Left lung (tissue), 10 donors: ENCODE measurements around the gene DDX47. TPM values are rescaled to one million over a fixed set of nuclear protein-coding genes. Genes with fewer than 3 reads are reported as not detected.
A peak's percentile ranks its signal among the peaks of the same experiment; 100 is the strongest.
"Not testable (repeated sequence)": the region's sequence is repeated elsewhere in the genome, so short reads cannot be mapped to it uniquely, and the experiment has no call there.

Experiments
- ATAC-seq: fragments of 200-7000 bp; cut with Tn5 transposase; one replicate; pipeline ENCODE4 v1.9.1; 2020; ENCODE audit warnings: moderate library complexity
- DNase-seq, 4 donors: peaks; one replicate each; pipeline ENCODE4 v3.0.0-alpha.2; 2013 to 2020
- H3K27ac ChIP-seq, 2 donors: fragments of 200-600 bp; sonication (generic) in 1 of 2; one replicate each; pipeline versions ENCODE4 v1.5.0 to v1.8.0; 2020 to 2021
- H3K27me3 ChIP-seq, 2 donors: fragments of 200-600 bp; sonication (generic) in 1 of 2; one replicate each; pipeline versions ENCODE4 v1.5.0 to v1.8.0; 2020 to 2021
- H3K36me3 ChIP-seq, 2 donors: fragments of 200-600 bp; sonication (generic) in 1 of 2; one replicate each; pipeline versions ENCODE4 v1.5.0 to v1.8.0; 2020 to 2021
- H3K4me1 ChIP-seq, 2 donors: fragments of 200-600 bp; one replicate each; pipeline ENCODE4 v1.8.0; 2021
- H3K4me3 ChIP-seq, 2 donors: fragments of 200-600 bp; sonication (generic) in 1 of 2; one replicate each; pipeline versions ENCODE4 v1.5.0 to v1.8.0; 2020 to 2021; ENCODE audit warnings: mild to moderate bottlenecking in 1 of 2
- H3K9me3 ChIP-seq, 2 donors: fragments of 200-600 bp; sonication (generic) in 1 of 2; one replicate each; pipeline versions ENCODE4 v1.5.0 to v1.8.0; 2020 to 2021
- CTCF ChIP-seq, 2 donors: fragments of 200-600 bp; sonication (generic) in 1 of 2; IDR thresholded peaks; one replicate each; pipeline versions ENCODE4 v1.5.0 to v1.8.0; 2021; ENCODE audit warnings: antibody characterized with exemption in 2 of 2
- intact Hi-C, 2 donors: fragments of 100-400 bp; cut with DNase I; formaldehyde crosslinking; loops; one replicate each; pipeline versions ENCODE4 v1.11.2 to v1.14.2; 2022
- polyA plus RNA-seq, 6 donors: library from polyadenylated mRNA; unstranded; fragments of 120-200 nt; gene quantifications; one replicate each; pipeline ENCODE4 v1.2.1, GENCODE V29; 2013; ENCODE audit not compliant: insufficient read length in 6 of 6
- total RNA-seq, 2 donors: library from RNA; stranded (reverse); fragmentation: NEBNext Ultra II Directional; extraction: Animal tissue kit (Norgen Biotek cat#: 25700); gene quantifications; one replicate each; pipeline ENCODE4 v1.2.1, GENCODE V29; 2021
- donor health status: DM: no; HTN: yes; CAD: no.
- donor health status: DM: no; HTN: no; CAD: no.

DDX47 gene
- total and polyA plus RNA-seq, 8 donors: 44.0 to 86.7 (median 74.8) TPM

- intact Hi-C loops: no loop called here
- DNase-seq (no peak), ATAC-seq (no peak)
- TF ChIP-seq CTCF (IDR thresholded peaks at IDR 0.05): no peak
- Histone ChIP-seq H3K36me3 (no peaks in the 10 kb centered on the region), H3K9me3 (no peaks in the 10 kb centered on the region), H3K27me3 (no peaks in the 10 kb centered on the region), H3K27ac (peak overlapping the region; percentile 65 to 83), H3K4me1 (peaks cover 0 to 43% of the 10 kb centered on the region in 2 donors), H3K4me3 (no peak overlapping the region)
These were observed 6.2 kb upstream of the DDX47 start for GRCh38 chr12:12806784-12807516.

DNA sequence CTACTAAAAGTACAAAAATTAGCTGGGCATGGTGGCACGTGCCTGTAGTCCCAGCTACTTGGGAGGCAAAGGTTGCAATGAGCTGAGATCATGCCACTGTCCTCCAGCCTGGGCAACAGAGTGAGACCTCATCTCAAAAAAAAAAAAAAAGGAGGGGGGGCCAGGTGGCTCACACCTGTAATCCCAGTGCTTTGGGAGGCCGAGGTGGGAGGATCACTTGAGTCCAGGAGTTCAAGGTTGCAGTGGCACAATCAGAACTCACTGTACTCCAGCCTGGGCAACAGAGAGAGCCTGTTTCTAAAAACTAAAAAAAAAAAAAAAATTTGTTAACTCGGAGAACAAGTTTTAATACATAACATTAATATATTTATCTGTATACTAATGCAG is 5.6 kb upstream of the DDX47 start:
- H3K36me3 ChIP-seq, DNase-seq, H3K27me3 ChIP-seq, intact Hi-C loops, H3K4me3 ChIP-seq, ATAC-seq, H3K9me3 ChIP-seq: not testable (repeated sequence)
- H3K4me1 ChIP-seq: peaks cover 0 to 44% of the 10 kb centered on the region in 2 donors
- peak overlapping the region; percentile 65 to 83 for H3K27ac ChIP-seq

DNA sequence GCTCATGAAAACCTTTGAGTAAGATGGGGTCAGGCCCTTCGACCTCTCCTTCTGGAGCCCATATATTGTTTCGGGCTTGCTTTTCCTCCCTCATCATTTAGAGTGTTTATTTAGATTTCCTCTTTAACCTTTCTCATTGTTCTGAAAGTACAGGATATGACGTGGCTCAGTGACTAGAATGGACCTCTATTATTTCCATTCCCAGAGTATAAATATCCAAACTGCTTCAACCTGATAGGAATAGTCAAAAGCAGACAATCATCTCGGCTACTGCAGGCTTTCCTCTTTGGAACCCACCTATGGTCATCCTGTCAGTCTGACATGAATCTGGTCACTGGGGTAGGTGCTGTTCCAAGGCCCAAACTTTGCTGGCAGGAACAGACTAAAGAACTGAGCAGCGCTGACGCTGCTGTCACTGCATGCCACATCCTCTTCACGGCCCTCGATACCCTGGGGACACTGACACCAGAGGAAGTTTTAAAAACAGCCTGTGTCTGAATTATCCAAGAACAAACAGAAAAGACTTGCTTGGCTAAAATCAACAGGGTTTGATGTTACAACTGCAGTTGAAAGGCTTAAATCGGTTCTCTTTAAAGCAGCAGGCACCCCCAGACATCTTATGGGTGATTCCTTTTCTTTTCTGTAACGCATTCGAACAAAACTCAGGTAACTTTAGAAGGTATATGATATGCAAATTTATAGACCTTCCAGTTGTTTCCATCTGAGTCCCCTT is 5.0 kb upstream of the DDX47 start:
- ATAC-seq (peak; percentile 15), DNase-seq (peak in 1 of 4 donors; percentile 43)
- TF ChIP-seq CTCF (IDR thresholded peaks at IDR 0.05): no peak
- no peaks in the 10 kb centered on the region for H3K36me3 ChIP-seq
- no peaks in the 10 kb centered on the region for H3K9me3 ChIP-seq
- H3K27me3 ChIP-seq: no peaks in the 10 kb centered on the region
- intact Hi-C loops: no loop called here
- peak overlapping the region; percentile 76 to 83 for H3K27ac ChIP-seq
- no peak overlapping the region for H3K4me3 ChIP-seq
- peaks cover 0 to 45% of the 10 kb centered on the region in 2 donors for H3K4me1 ChIP-seq

DNA sequence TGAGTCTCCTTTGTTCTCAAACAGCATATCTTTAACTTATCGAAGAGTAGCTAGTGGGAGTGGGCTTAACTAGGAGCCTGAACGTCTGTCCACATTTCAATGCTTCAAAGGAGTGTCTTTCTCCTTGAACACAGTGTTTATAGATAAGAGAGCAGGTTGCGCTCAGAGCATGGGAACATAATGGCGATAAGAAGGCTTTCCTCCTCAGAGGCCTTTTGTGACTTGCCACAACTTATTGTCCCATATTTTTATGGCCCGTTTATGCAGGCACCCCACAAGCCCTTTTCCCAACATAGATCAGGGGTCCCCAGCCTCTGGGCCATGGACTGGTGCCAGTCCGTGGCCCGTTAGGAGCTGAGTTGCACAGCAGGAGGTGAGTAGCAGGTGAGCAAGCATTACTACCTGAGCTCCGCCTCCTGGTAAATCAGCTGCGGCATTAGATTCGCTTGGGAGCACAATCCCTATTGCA is 2.6 kb upstream of the DDX47 start:
- H3K4me1 ChIP-seq: peaks cover 7 to 52% of the 10 kb centered on the region in 2 donors
- H3K36me3 ChIP-seq: peaks cover 0 to 12% of the 10 kb centered on the region in 2 donors
- H3K4me3 ChIP-seq: no peak overlapping the region
- ATAC-seq (no peak), DNase-seq (no peak)
- TF ChIP-seq CTCF (IDR thresholded peaks at IDR 0.05): no peak
- peak overlapping the region in 1 of 2 donors; percentile 83 for H3K27ac ChIP-seq
- intact Hi-C loops: no loop called here
- H3K27me3 ChIP-seq: no peaks in the 10 kb centered on the region
- no peaks in the 10 kb centered on the region for H3K9me3 ChIP-seq

- peaks cover 0 to 16% of the 10 kb centered on the region in 2 donors for H3K36me3 ChIP-seq
- no peak overlapping the region for H3K27ac ChIP-seq
- no peak overlapping the region for H3K4me3 ChIP-seq
- no peaks in the 10 kb centered on the region for H3K9me3 ChIP-seq
- intact Hi-C loops: no loop called here
- no peak for TF ChIP-seq CTCF (IDR thresholded peaks at IDR 0.05)
- DNase-seq (no peak), ATAC-seq (no peak)
- no peaks in the 10 kb centered on the region for H3K27me3 ChIP-seq
- H3K4me1 ChIP-seq: peaks cover 7 to 59% of the 10 kb centered on the region in 2 donors
These were observed 1.8 kb upstream of the DDX47 start for GRCh38 chr12:12811343-12811742.
